AG09309 (cell line): ENCODE data around the gene B3GNT5.

ENCODE experiments used
- DNase-seq: peaks from one replicate; pipeline ENCODE4 v3.0.0-alpha.2; 2010; ENCODE audit warnings: low read depth
- H3K4me3 ChIP-seq: 2 replicates; pipeline ENCODE4 v1.5.1; 2011; ENCODE audit warnings: mild to moderate bottlenecking, low read depth, low read length, moderate library complexity; ENCODE audit not compliant: control insufficient read depth
- TF ChIP-seq, protein P1 (sequence below): IDR thresholded peaks from 2 replicates; pipeline ENCODE4 v1.5.1; 2011; ENCODE audit warnings: mild to moderate bottlenecking, low read depth, low read length, inconsistent platforms; ENCODE audit not compliant: insufficient read depth, control insufficient read depth; ENCODE audit errors: missing control alignments

B3GNT5 gene

DNA sequence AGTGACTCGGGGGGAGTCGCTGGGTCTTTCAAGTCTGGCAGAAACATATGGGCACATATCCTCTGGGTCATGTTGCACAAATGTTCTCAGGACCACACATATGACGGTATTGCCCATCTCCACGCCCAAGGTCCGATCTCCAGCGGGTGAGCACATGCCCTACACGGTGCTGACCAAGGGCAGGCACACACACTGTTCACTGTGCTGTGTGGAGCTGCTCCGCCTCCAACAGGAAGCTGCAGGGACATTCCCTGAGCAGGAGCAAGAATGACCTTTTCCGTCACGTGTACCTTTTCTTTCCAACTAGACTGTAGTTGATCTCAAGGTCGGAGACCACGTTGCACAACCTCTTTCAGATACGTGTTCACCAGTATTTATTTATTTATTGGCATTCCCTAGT is 41.7 kb upstream of the B3GNT5 start:
- H3K4me3 ChIP-seq: no peak overlapping the region
- TF ChIP-seq, protein P1, sequence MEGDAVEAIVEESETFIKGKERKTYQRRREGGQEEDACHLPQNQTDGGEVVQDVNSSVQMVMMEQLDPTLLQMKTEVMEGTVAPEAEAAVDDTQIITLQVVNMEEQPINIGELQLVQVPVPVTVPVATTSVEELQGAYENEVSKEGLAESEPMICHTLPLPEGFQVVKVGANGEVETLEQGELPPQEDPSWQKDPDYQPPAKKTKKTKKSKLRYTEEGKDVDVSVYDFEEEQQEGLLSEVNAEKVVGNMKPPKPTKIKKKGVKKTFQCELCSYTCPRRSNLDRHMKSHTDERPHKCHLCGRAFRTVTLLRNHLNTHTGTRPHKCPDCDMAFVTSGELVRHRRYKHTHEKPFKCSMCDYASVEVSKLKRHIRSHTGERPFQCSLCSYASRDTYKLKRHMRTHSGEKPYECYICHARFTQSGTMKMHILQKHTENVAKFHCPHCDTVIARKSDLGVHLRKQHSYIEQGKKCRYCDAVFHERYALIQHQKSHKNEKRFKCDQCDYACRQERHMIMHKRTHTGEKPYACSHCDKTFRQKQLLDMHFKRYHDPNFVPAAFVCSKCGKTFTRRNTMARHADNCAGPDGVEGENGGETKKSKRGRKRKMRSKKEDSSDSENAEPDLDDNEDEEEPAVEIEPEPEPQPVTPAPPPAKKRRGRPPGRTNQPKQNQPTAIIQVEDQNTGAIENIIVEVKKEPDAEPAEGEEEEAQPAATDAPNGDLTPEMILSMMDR: no peak
- DNase-seq: no peak

DNA sequence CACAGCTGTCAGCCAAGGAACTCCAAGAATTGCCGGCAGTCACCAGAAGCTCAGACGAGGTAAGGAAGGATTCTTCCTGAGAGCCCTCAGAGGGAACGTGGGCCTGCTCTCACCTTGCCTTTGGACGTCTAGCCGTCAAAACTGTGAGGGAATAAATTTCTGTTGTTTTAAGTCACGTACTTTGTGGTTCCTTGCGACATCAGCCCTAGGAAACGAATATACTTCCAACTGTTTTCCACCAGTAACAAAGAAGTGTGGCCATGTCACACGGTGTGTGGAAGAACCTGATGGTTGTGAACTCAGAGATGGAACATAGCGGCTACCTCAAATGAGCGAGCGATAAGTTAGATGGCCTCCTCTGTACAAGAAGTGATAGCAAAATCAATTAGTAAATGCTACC is 41.0 kb upstream of the B3GNT5 start:
- TF ChIP-seq, protein P1: no peak
- DNase-seq: no peak

DNA sequence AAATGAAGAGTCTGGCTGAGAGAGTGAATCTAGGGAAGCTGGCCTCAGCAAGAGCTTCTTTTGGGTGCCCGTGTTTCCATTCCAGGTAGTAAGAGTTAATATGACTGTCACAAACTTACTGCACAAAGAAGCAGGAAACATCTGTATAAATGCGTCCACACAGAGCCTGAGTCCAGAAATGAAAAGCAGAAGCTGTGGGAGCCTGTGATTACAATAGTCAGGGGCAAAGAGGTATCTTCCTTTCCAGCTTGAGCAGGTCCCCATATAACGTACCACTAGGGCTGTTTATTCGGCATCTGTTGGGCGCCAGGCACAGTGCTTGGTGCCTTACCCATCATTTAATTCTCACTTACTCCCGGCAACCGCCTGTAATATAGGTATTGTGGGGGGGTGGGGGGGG is 40.5 kb upstream of the B3GNT5 start:
- TF ChIP-seq, protein P1: no peak
- DNase-seq: no peak
- no peak overlapping the region for H3K4me3 ChIP-seq

More for the DNA sequence above, 41.0 kb upstream of the B3GNT5 start:
- H3K4me3 ChIP-seq: no peak overlapping the region

DNA sequence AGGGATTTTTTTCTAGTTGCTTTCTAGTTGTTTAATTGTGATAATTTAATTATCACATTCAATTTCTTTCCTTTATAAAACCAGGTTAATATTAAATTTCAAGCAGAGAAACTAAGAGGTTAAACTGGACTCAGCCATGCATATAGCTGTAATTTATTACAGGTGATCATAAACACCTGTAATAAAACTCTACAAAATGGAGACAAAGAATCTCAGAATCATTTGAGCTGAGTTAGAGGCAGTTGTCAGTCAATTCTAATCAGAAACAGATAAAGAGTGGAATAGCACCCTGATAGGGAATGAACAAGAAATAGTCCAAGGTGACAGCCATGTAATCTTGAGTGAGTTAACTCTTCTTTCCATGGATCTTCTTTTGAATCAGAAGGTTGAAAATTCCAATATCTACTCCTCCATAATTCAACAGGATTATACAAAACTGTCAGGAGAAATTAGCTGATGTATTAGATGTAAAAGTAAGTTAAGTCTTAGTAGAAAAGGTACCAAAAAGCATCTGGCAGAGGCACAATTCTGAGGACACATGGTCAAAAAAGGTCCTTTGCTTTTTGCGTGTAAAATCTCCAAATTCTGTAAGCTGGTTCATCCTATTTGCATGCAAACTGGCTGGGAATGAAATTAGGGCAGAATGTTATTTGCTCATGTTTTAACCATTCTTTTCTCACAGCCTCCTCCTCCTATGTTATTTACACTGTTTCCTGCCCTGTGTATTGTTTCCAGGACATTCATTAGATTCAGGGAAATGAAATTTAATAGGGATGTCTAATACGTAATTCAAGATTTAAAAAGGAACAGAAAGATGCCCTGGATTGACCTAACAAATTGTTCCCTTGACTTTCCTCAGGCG is 39.4 kb upstream of the B3GNT5 start:
- DNase-seq: no peak
- TF ChIP-seq, protein P1: no peak

DNA sequence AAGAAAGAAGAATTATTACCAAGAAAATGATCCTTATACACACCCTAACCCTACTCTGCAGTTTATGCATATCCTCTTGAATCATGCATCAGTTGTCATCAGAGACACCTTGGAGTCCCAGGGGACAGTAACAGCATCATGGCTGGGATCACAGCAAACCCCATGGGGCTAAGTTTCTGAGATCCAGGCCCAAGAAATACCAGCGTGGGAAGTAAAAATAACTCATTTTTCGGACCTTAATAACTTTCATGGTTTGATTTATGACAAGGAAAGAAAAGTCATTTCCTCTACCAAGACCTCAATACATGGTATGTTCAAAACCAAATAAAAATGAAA is 38.8 kb upstream of the B3GNT5 start:
- TF ChIP-seq, protein P1: no peak
- H3K4me3 ChIP-seq: no peak overlapping the region
- no peak for DNase-seq

More for the DNA sequence above, 39.4 kb upstream of the B3GNT5 start:
- no peak overlapping the region for H3K4me3 ChIP-seq

DNA sequence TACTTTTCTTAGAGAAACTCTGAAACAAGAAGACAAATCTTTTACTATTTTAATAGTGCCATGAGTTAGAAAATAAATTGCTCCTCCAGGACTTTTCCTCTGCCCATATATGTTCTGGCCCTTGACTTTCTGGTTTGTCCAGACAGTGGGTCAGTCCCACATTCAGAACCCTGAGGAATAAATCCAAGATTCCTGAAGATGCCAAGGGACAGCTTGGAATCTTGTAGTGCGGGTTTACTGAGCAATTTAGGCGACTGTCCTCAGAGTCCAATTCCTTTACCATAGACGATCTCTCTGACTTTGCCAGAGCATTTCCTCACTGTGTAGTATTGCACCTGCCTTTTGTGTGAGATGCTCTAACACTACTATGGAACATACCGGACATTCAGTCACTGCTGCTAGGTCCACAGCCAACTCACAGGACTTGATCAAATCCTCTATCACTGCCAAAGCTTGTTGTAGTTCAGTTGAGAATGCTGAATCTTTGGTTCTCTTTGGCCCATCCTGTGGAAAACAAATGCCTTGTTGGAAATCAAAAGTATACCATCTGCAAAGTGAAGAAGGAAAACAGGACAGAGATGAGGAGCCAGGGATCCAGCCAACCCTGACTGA is 37.4 kb upstream of the B3GNT5 start:
- no peak for DNase-seq
- TF ChIP-seq, protein P1: no peak
- H3K4me3 ChIP-seq: no peak overlapping the region
